Lung (tissue), 12 donors: Measurements from ENCODE around the gene PARM1. TPM values are rescaled to one million over a fixed set of nuclear protein-coding genes. Genes with fewer than 3 reads are reported as not detected.

Source experiments
- ATAC-seq: fragments of 200-7000 bp; cut with Tn5 transposase; one replicate; pipeline ENCODE4 v1.9.1; 2020; ENCODE audit warnings: moderate number of reproducible peaks; ENCODE audit not compliant: insufficient read depth, low FRiP score
- DNase-seq, 3 donors: peaks; one replicate each; pipeline ENCODE4 v3.0.0-alpha.2; 2013 to 2017
- H3K27ac ChIP-seq, 2 donors: one replicate each; pipeline ENCODE4 v1.5.1; 2013; ENCODE audit warnings: mild to moderate bottlenecking in 2 of 2, moderate library complexity in 2 of 2, control low read depth in 1 of 2, inconsistent platforms in 1 of 2, low read depth in 1 of 2, low read length in 1 of 2
- H3K27me3 ChIP-seq, 3 donors: one replicate each; pipeline ENCODE4 v1.5.1; 2013; ENCODE audit warnings: low read length in 2 of 3; ENCODE audit not compliant: control insufficient read depth in 3 of 3, insufficient read depth in 3 of 3
- H3K36me3 ChIP-seq, 4 donors: one replicate each; pipeline ENCODE4 v1.5.1; 2013; ENCODE audit warnings: low read length in 4 of 4, mild to moderate bottlenecking in 1 of 4, moderate library complexity in 1 of 4; ENCODE audit not compliant: control insufficient read depth in 4 of 4, insufficient read depth in 4 of 4
- H3K4me1 ChIP-seq, 5 donors: one replicate each; pipeline ENCODE4 v1.5.1; 2013; ENCODE audit warnings: low read length in 5 of 5, mild to moderate bottlenecking in 2 of 5, moderate library complexity in 1 of 5; ENCODE audit not compliant: control insufficient read depth in 5 of 5, insufficient read depth in 5 of 5
- H3K4me3 ChIP-seq: one replicate; pipeline ENCODE4 v1.5.1; 2013; ENCODE audit warnings: mild to moderate bottlenecking, control low read depth, moderate library complexity
- H3K9ac ChIP-seq, 2 donors: one replicate each; pipeline ENCODE4 v1.5.1; 2013; ENCODE audit warnings: low read length in 2 of 2, control low read depth in 1 of 2; ENCODE audit not compliant: insufficient read depth in 1 of 2
- H3K9me3 ChIP-seq, 4 donors: one replicate each; pipeline ENCODE4 v1.5.1; 2013; ENCODE audit warnings: low read length in 3 of 4, mild to moderate bottlenecking in 1 of 4, moderate library complexity in 1 of 4; ENCODE audit not compliant: control insufficient read depth in 4 of 4, insufficient read depth in 3 of 4
- WGBS, 2 donors: extraction: QIAGEN DNeasy Blood & Tissue Kit; methylation state at CpG; one replicate each; pipeline ENCODE4 v1.1.7; 2013; 5-methylcytosine and 5-hydroxymethylcytosine counted together
- polyA plus RNA-seq, 2 donors: library from polyadenylated mRNA; stranded (reverse); fragments of 200-250 nt; gene quantifications; one replicate each; pipeline ENCODE4 v1.2.1, GENCODE V29; 2013
- total RNA-seq, 2 donors: library from RNA; depleted of rRNA in 1 of 2; stranded (reverse); fragments of >200 nt in 1 of 2; gene quantifications; one replicate each; pipeline ENCODE4 v1.2.1, GENCODE V29; 2014 to 2021
- TF ChIP-seq, protein P1 (sequence below): IDR thresholded peaks from 2 replicates; pipeline ENCODE4 v1.5.1; 2012; ENCODE audit warnings: mild to moderate bottlenecking; ENCODE audit errors: control extremely low read depth, extremely low read depth
- donor health status: control.
- donor health status: control.
- donor health status: Bipolar disorder and iron deficiency.
- donor health status: healthy.
- donor health status: DM: yes; HTN: yes; CAD: no.

Gene PARM1
- total and polyA plus RNA-seq, 4 donors, result 25.4 to 101 (median 40.5) TPM

DNA sequence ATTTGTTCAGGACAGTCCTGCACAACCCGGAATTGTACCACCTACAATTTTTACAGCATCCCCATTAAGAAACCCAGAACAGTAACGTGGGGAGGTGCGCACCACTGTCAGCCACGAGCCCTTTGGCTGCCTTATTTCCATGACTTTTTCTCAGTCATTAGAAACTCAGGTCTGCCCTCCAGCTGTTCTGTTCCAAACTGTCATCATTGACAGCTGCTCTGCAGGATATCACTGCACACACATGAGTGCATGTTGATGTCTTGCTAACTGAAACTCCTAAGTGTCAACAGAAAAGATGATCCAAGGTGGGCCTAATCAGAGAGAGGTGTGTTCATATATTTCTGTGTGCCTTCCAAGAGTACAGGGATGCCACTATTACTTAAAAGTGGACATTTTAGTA, 123.4 kb downstream of the PARM1 start:
- H3K4me3 ChIP-seq, result no peak overlapping the region
- 84 to 86% methylated on average over 4 of the region's 4 CpGs for WGBS, 2 donors
- H3K4me1 ChIP-seq, result peaks cover 0 to 12% (median 0%) of the 10 kb centered on the region in 5 donors
- H3K36me3 ChIP-seq, result no peaks in the 10 kb centered on the region
- peaks cover 0 to 4% (median 0%) of the 10 kb centered on the region in 4 donors for H3K9me3 ChIP-seq
- DNase-seq, result no peak
- no peak overlapping the region for H3K27ac ChIP-seq
- H3K9ac ChIP-seq, result no peak overlapping the region
- TF ChIP-seq, protein P1, sequence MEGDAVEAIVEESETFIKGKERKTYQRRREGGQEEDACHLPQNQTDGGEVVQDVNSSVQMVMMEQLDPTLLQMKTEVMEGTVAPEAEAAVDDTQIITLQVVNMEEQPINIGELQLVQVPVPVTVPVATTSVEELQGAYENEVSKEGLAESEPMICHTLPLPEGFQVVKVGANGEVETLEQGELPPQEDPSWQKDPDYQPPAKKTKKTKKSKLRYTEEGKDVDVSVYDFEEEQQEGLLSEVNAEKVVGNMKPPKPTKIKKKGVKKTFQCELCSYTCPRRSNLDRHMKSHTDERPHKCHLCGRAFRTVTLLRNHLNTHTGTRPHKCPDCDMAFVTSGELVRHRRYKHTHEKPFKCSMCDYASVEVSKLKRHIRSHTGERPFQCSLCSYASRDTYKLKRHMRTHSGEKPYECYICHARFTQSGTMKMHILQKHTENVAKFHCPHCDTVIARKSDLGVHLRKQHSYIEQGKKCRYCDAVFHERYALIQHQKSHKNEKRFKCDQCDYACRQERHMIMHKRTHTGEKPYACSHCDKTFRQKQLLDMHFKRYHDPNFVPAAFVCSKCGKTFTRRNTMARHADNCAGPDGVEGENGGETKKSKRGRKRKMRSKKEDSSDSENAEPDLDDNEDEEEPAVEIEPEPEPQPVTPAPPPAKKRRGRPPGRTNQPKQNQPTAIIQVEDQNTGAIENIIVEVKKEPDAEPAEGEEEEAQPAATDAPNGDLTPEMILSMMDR, result no peak
- ATAC-seq, result no peak
- H3K27me3 ChIP-seq, result no peaks in the 10 kb centered on the region

DNA sequence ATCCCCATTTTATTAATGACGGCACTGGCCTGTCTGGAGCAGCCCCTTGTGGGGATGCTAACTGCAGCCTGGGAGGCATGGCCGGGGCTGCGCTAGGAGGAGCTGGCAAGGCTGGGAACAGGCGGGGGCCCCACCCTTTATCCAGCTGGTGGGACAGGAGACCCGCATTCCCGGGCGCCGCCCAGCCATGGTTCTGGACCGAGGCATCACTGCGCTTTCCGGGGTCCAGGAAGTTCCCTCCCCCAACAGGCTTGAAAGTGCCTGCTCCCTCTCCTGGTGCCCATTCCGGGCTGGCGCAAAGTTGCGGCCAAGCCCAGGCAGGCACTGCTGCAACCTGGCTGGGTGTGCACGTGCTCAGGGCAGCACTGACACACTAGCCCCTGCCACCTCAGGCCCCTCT, 124.5 kb downstream of the PARM1 start:
- 94% methylated on average over 15 of the region's 15 CpGs for WGBS, 2 donors
- Histone ChIP-seq H3K9me3 (no peaks in the 10 kb centered on the region), H3K27me3 (no peaks in the 10 kb centered on the region), H3K36me3 (no peaks in the 10 kb centered on the region), H3K27ac (no peak overlapping the region), H3K4me1 (peaks cover 0 to 3% (median 0%) of the 10 kb centered on the region in 5 donors), H3K9ac (no peak overlapping the region), H3K4me3 (no peak overlapping the region)
- DNase-seq, result no peak
- TF ChIP-seq, protein P1, result no peak
- no peak for ATAC-seq

DNA sequence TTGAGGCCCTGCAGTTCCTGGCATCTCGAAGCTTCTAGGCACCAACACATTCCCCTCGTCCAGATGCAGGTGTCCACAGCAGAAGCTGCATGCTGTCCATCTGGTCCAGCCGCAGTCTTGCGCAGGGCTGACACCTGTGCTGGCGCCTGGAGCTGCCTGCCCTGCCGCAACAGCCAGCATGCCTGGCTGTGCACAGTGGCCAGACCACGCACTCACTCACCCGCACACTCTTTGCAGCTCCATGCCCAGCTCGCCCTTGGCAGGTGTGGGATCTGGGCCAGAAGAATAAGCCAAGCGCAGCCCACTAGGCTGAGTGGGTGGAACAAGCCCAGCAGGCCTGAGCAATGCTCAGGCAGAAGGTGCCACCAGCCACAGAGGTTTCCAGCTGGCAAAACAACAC, 125.6 kb downstream of the PARM1 start:
- H3K9ac ChIP-seq, result no peak overlapping the region
- H3K4me1 ChIP-seq, result no peaks in the 10 kb centered on the region
- H3K4me3 ChIP-seq, result no peak overlapping the region
- ATAC-seq (no peak), DNase-seq (no peak)
- no peaks in the 10 kb centered on the region for H3K36me3 ChIP-seq
- H3K9me3 ChIP-seq, result no peaks in the 10 kb centered on the region
- TF ChIP-seq, protein P1, result no peak
- H3K27me3 ChIP-seq, result no peaks in the 10 kb centered on the region
- WGBS, 2 donors, result 84 to 94% methylated on average over 9 to 10 of the region's 10 CpGs
- H3K27ac ChIP-seq, result no peak overlapping the region

DNA sequence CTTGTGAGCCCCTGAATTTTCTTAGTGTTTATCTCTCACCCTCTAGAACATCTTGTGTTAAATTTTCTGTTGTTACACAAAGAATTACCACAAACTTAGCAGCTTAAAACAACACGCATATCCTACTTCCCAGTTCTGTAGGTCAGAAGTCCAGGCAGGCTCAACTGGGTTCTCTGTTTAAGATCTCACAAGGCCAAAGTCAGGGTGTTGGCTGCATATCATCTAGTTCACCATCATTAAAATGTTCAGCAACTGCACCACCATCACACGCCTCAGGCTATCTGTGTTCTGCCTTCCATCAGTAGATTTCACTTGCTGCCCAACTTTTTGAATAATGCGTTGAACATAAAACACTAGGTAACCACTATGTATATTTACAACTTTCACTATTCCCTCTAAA, 130.5 kb downstream of the PARM1 start:
- Histone ChIP-seq H3K27ac (no peak overlapping the region), H3K9ac (no peak overlapping the region), H3K36me3 (no peaks in the 10 kb centered on the region), H3K9me3 (no peaks in the 10 kb centered on the region), H3K27me3 (no peaks in the 10 kb centered on the region), H3K4me3 (no peak overlapping the region), H3K4me1 (no peaks in the 10 kb centered on the region)
- 94 to 97% methylated on average over 3 of the region's 3 CpGs for WGBS, 2 donors
- TF ChIP-seq, protein P1, result no peak
- ATAC-seq (no peak), DNase-seq (no peak)
